AG04450 (cell line): ENCODE results near the gene TGM2. TPM values are rescaled to one million over a fixed set of nuclear protein-coding genes. Genes with fewer than 3 reads are reported as not detected.

ENCODE experiments used
- CTCF ChIA-PET: fragments of 300-600, 350-600 bp; formaldehyde crosslinking; extraction: SDS; loops from one replicate; lab custom pipeline; 2022; ENCODE audit warnings: antibody characterized with exemption, inconsistent platforms; lab: Charles Lee
- POLR2A ChIA-PET: fragments of 350-600 bp; formaldehyde crosslinking; extraction: SDS; loops from one replicate; lab custom pipeline; 2021; ENCODE audit warnings: antibody characterized with exemption, inconsistent platforms; lab: Yijun Ruan, JAX
- DNase-seq: peaks from one replicate; pipeline ENCODE4 v3.0.0-alpha.2; 2011; ENCODE audit warnings: low read depth, low spot score
- H3K27ac ChIP-seq: one replicate; pipeline ENCODE4 v1.5.1; 2012; ENCODE audit warnings: low read depth, low read length, control low read depth
- H3K27me3 ChIP-seq: one replicate; pipeline ENCODE4 v1.6.0; 2012; ENCODE audit warnings: low read length; ENCODE audit not compliant: control insufficient read depth, insufficient read depth
- H3K4me3 ChIP-seq: 2 replicates; pipeline ENCODE4 v1.5.1; 2011; ENCODE audit warnings: mild to moderate bottlenecking, low read depth, low read length, control low read depth
- H3K9me3 ChIP-seq: 2 replicates; pipeline ENCODE4 v1.5.1; 2012; ENCODE audit warnings: low read length; ENCODE audit not compliant: control insufficient read depth, insufficient read depth
- polyA plus RNA-seq: library from polyadenylated mRNA; depleted of rRNA; stranded (reverse); fragments of >200 nt; gene quantifications from 2 replicates; pipeline ENCODE4 v1.2.3, GENCODE V29; 2011
- TF ChIP-seq, protein P1 (sequence below): IDR thresholded peaks from 2 replicates; pipeline ENCODE4 v1.5.1; 2011; ENCODE audit warnings: low read depth, low read length, control low read depth, inconsistent platforms

Gene TGM2
- polyA plus RNA-seq, 1 experiment, result 326 TPM

DNA sequence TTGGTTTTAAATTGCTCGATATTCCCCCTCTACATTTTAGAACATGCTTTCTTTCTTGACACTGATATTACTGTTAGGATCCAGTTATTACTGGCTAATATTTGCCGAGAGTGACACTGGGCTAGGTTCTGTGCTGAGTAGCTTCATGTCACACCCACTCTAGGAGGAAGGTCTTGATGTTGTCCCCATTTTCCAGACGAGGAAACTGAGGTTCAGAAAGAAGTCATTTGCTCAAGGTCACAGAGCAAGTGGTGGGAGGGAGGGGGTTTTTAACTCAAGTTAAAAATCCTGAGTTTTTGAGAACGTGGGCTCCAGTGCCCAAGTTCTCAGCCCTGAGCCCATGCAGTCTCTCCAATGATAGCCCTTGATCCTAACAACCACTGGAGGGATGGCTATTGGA is 18.9 kb downstream of the TGM2 start:
- Histone ChIP-seq H3K27ac (no peak overlapping the region), H3K27me3 (no peaks in the 10 kb centered on the region), H3K4me3 (no peak overlapping the region), H3K9me3 (no peaks in the 10 kb centered on the region; the same call in 1 of the 2 replicates)
- no peak for DNase-seq
- CTCF ChIA-PET, result interaction anchor here (1.2 kb wide), 1 partner anchor 88 kb away, joined by 7 read pairs; no protein-coding TSS in a partner anchor
- TF ChIP-seq, protein P1, sequence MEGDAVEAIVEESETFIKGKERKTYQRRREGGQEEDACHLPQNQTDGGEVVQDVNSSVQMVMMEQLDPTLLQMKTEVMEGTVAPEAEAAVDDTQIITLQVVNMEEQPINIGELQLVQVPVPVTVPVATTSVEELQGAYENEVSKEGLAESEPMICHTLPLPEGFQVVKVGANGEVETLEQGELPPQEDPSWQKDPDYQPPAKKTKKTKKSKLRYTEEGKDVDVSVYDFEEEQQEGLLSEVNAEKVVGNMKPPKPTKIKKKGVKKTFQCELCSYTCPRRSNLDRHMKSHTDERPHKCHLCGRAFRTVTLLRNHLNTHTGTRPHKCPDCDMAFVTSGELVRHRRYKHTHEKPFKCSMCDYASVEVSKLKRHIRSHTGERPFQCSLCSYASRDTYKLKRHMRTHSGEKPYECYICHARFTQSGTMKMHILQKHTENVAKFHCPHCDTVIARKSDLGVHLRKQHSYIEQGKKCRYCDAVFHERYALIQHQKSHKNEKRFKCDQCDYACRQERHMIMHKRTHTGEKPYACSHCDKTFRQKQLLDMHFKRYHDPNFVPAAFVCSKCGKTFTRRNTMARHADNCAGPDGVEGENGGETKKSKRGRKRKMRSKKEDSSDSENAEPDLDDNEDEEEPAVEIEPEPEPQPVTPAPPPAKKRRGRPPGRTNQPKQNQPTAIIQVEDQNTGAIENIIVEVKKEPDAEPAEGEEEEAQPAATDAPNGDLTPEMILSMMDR, result no peak
- POLR2A ChIA-PET, result interaction anchor here (0.7 kb wide), 1 partner anchor 52 kb away, joined by 3 read pairs; no protein-coding TSS in a partner anchor

DNA sequence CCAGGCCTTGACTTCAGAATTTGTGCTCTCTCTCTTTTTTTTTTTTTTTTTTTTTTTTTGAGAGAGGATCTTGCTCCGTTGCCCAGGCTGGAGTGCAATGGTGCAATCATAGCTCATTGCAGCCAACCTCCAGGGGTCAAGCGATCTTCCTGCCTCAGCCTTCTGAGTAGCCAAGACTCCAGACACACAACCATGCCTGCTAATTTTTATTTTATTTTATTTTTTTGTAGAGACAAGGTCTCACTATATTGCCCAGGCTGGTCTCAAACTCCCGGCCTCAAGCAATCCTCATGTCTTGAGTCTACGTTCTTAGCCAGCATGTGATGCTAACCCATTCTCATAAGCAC is 19.4 kb downstream of the TGM2 start:
- ChIA-PET CTCF (interaction anchor here (0.6 to 1.2 kb wide), 3 partner anchors 19 to 88 kb away, joined by 3 to 7 read pairs (median 6); no protein-coding TSS in a partner anchor), POLR2A (interaction anchor here (0.7 kb wide), 2 partner anchors 52 to 201 kb away, joined by 3 to 11 read pairs; partner anchors contain the start of gene LBP)
- Histone ChIP-seq H3K27ac (peak overlapping the region; percentile 52), H3K27me3 (no peaks in the 10 kb centered on the region), H3K4me3 (no peak overlapping the region), H3K9me3 (no peaks in the 10 kb centered on the region; the same call in 1 of the 2 replicates)
- DNase-seq, result no peak
- TF ChIP-seq, protein P1, result no peak

DNA sequence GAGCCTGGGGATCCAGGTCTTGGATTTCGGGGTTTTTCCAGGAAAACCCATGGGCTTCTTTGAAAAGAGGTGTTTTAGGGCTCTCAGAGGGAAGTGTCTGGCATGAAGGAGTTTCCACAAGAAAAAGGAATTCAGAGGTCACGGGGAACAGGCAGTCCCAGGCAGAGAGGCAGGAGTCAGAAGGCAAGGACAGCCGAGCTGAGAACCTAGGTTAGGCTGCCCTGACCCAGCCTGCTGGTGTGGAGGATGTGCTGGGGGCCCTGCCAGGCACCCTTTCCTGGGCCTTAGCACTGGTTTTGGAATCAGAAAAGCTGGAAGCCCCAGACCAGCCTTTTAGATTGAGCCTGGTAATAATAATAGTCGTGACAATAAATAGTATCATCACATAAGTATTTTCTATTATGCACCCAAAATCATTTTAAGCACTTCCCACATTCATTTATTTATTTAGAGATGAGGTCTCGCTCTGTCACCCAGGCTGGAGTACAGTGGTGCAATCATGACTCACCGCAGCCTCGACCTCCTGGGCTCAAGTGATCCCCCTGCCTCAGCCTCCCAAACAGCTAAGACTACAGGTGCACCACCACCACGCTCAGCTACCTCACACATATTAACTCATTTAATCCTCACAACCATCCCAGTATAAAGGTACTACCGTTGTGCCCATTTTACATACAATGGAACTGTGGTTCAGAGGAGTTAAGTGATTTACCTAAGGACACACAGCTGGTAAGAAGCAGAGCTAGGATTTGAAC is 19.9 kb downstream of the TGM2 start:
- no peak overlapping the region for H3K4me3 ChIP-seq
- DNase-seq, result no peak
- ChIA-PET POLR2A (interaction anchor here (0.5 to 1.2 kb wide), 5 partner anchors 19 to 201 kb away, joined by 3 to 11 read pairs (median 5); partner anchors contain the start of gene LBP), CTCF (interaction anchor here (0.6 to 1.4 kb wide), 6 partner anchors 20 to 88 kb away, joined by 3 to 7 read pairs (median 4); no protein-coding TSS in a partner anchor)
- TF ChIP-seq, protein P1, result no peak
- no peaks in the 10 kb centered on the region for H3K27me3 ChIP-seq
- H3K9me3 ChIP-seq, result no peaks in the 10 kb centered on the region; the same call in 1 of the 2 replicates
- peak overlapping the region; percentile 91 for H3K27ac ChIP-seq

DNA sequence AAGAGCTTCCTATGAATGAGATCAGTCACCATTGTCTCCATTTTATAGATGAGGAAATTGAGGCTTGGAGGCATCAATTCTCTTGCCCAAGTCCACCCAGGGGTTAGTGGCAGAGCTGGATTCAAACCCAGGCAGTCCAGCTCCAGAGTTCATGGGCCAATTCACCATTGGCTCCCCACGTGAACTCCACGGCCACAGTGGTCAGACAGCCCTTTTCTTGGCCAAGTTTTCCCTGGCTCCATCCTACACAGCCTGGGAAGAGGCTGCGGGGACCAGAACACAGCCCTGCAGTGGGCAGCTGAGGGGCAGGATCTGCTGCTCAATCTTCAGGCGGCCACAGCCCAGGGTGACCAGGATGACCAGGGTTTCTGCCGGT is 20.5 kb downstream of the TGM2 start:
- H3K27ac ChIP-seq, result peak overlapping the region; percentile 91
- POLR2A ChIA-PET, result interaction anchor here (0.5 to 1.2 kb wide), 3 partner anchors 20 to 106 kb away, joined by 3 to 7 read pairs (median 5); no protein-coding TSS in a partner anchor
- CTCF ChIA-PET, result interaction anchor here (0.7 to 1.4 kb wide), 4 partner anchors 22 to 87 kb away, joined by 3 to 7 read pairs (median 3); no protein-coding TSS in a partner anchor
- TF ChIP-seq, protein P1, result no peak
- no peak for DNase-seq
- H3K4me3 ChIP-seq, result no peak overlapping the region
- H3K9me3 ChIP-seq, result no peaks in the 10 kb centered on the region; the same call in 1 of the 2 replicates
- no peaks in the 10 kb centered on the region for H3K27me3 ChIP-seq
